OCI-LY7 (cell line): ENCODE results near the gene NAALAD2. TPM values are rescaled to one million over a fixed set of nuclear protein-coding genes. Genes with fewer than 3 reads are reported as not detected.
A peak's percentile ranks its signal among the peaks of the same experiment; 100 is the strongest.

Source experiments
- BruUV-seq: library from RNA; stranded (reverse); fragments of 400-500 nt; replicated peaks from 2 replicates; lab custom pipeline; 2021; lab: Mats Ljungman, UMichigan
- CTCF ChIA-PET: fragments of 300-600 bp; sonication (Branson Sonifier 250); formaldehyde crosslinking; loops from one replicate; lab custom pipeline; 2022; ENCODE audit warnings: antibody characterized with exemption; ENCODE audit not compliant: unreplicated experiment; lab: Charles Lee
- POLR2A ChIA-PET: fragments of 300-600 bp; sonication (Branson Sonifier 250); formaldehyde crosslinking; loops from one replicate; lab custom pipeline; 2022; ENCODE audit warnings: antibody characterized with exemption; lab: Charles Lee
- DNase-seq: peaks from one replicate; pipeline ENCODE4 v3.0.0-alpha.2; 2015; ENCODE audit warnings: low spot score
- H2AFZ ChIP-seq: fragments of 200-600 bp; sonication (generic), shearing (Covaris generic); 2 replicates; pipeline ENCODE4 v1.6.1; 2014; ENCODE audit warnings: mild to moderate bottlenecking, antibody characterized with exemption, low read length, moderate library complexity
- H3K27ac ChIP-seq: fragments of 200-600 bp; sonication (generic); 2 replicates; pipeline ENCODE4 v1.5.1; 2014; ENCODE audit warnings: mixed run types, low read depth, mild to moderate bottlenecking, moderate library complexity, low read length, inconsistent platforms; ENCODE audit not compliant: poor library complexity, severe bottlenecking
- H3K36me3 ChIP-seq: fragments of 200-600 bp; sonication (generic); 2 replicates; pipeline ENCODE4 v1.6.1; 2014; ENCODE audit warnings: mild to moderate bottlenecking, antibody characterized with exemption, low read length, moderate library complexity, mixed read lengths; ENCODE audit not compliant: insufficient read depth
- H3K4me1 ChIP-seq: fragments of 200-600 bp; sonication (generic); 2 replicates; pipeline ENCODE4 v1.5.1; 2014; ENCODE audit warnings: mild to moderate bottlenecking, low read length; ENCODE audit not compliant: insufficient read depth, poor library complexity, severe bottlenecking
- H3K4me2 ChIP-seq: fragments of 200-600 bp; sonication (generic); 2 replicates; pipeline ENCODE4 v1.6.1; 2014; ENCODE audit warnings: mild to moderate bottlenecking, low read length
- H3K4me3 ChIP-seq: fragments of 200-600 bp; sonication (generic); 2 replicates; pipeline ENCODE4 v1.5.1; 2014; ENCODE audit warnings: mild to moderate bottlenecking, low read depth, low read length; ENCODE audit not compliant: poor library complexity, severe bottlenecking
- H3K79me2 ChIP-seq: fragments of 200-600 bp; sonication (generic); 2 replicates; pipeline ENCODE4 v1.6.1; 2016; ENCODE audit warnings: low read depth, mild to moderate bottlenecking, low read length, moderate library complexity, mixed read lengths; ENCODE audit not compliant: insufficient read depth
- H3K9me2 ChIP-seq: fragments of 200-600 bp; sonication (generic); 2 replicates; pipeline ENCODE4 v1.6.1; 2016; ENCODE audit warnings: mild to moderate bottlenecking, low read length, mixed read lengths; ENCODE audit not compliant: insufficient read depth
- H3K9me3 ChIP-seq: fragments of 200-600 bp; sonication (generic); 2 replicates; pipeline ENCODE4 v1.6.1; 2014; ENCODE audit warnings: mild to moderate bottlenecking, mixed run types, low read length, mixed read lengths
- H4K20me1 ChIP-seq: fragments of 200-600 bp; sonication (generic); 2 replicates; pipeline ENCODE4 v1.6.1; 2014; ENCODE audit warnings: mild to moderate bottlenecking, antibody characterized with exemption, low read length, moderate library complexity, mixed read lengths; ENCODE audit not compliant: insufficient read depth
- EZH2phosphoT487 ChIP-seq: fragments of 200-600 bp; sonication (generic); IDR thresholded peaks from 2 replicates; pipeline ENCODE4 v1.6.1; 2018; ENCODE audit warnings: low read depth, borderline replicate concordance, mild to moderate bottlenecking, mixed run types, antibody characterized with exemption, low read length, moderate library complexity, mixed read lengths
- intact Hi-C: fragments of 100-400 bp; cut with micrococcal nuclease; formaldehyde crosslinking; loops from one replicate; pipeline ENCODE4 v1.10.0; 2022; ENCODE audit not compliant: unreplicated experiment
- total RNA-seq, 2 experiments: library from RNA; depleted of rRNA in 1 of 2; stranded (reverse); fragments of >200 nt in 1 of 2; shearing (Covaris generic) in 1 of 2; gene quantifications; 2 replicates each; pipeline ENCODE4 v1.2.3, GENCODE V29; 2014 to 2022
- TF ChIP-seq, protein P1 (sequence below): fragments of 200-600 bp; sonication (generic); conservative IDR thresholded peaks from 2 replicates; pipeline ENCODE4 v1.5.1; 2014; ENCODE audit warnings: mild to moderate bottlenecking, antibody characterized with exemption, low read length, moderate library complexity, mixed read lengths

The NAALAD2 gene
- total RNA-seq, 2 experiments from 2014 or later: not detected

DNA sequence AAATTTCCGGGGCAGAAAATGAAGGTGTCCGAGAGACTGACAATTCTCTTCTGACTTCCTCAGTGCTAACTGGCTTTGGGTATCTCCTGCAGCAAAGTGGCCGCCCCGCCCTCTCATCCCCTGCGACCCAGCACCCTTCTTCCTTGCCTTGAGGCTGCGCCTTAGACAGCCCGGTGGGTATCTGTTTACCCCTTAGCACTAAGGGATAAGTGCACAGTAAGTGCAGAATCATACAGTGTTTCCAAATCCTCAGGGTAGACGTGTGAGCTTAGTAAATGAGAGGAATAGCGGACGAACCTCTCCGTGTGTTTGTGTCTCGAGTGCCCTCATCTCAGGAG is 88.8 kb downstream of the NAALAD2 start:
- H3K4me3 ChIP-seq: peak overlapping the region; percentile 81

DNA sequence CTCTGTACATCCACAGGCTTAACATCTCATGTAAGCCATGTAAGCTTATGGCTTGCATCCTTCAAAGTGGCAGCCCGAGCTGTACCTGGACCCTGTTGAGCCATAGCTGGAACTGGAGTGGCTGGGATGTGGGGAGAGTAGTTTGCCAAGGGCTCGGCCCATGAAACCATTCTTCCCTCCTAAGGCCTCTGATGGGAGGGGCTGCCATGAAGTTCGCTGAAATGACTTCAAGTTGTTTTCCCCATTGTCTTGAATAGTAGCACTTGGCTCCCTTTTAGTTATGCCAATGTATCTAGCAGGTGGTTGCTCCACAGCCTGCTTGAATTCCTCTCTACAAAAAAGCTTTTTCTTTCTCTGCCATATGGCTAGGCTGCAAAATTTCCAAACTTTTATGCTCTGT is 93.6 kb downstream of the NAALAD2 start:
- no peak overlapping the region for H3K4me3 ChIP-seq
- H3K4me1 ChIP-seq: peaks cover 13% of the 10 kb centered on the region
- no peaks in the 10 kb centered on the region for H3K9me2 ChIP-seq
- TF ChIP-seq, protein P1, sequence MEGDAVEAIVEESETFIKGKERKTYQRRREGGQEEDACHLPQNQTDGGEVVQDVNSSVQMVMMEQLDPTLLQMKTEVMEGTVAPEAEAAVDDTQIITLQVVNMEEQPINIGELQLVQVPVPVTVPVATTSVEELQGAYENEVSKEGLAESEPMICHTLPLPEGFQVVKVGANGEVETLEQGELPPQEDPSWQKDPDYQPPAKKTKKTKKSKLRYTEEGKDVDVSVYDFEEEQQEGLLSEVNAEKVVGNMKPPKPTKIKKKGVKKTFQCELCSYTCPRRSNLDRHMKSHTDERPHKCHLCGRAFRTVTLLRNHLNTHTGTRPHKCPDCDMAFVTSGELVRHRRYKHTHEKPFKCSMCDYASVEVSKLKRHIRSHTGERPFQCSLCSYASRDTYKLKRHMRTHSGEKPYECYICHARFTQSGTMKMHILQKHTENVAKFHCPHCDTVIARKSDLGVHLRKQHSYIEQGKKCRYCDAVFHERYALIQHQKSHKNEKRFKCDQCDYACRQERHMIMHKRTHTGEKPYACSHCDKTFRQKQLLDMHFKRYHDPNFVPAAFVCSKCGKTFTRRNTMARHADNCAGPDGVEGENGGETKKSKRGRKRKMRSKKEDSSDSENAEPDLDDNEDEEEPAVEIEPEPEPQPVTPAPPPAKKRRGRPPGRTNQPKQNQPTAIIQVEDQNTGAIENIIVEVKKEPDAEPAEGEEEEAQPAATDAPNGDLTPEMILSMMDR: no peak
- TF ChIP-seq EZH2phosphoT487: no peak
- no peaks in the 10 kb centered on the region for H3K36me3 ChIP-seq
- no peak for DNase-seq
- H3K27ac ChIP-seq: no peak overlapping the region
- no peak overlapping the region for H3K4me2 ChIP-seq
- intact Hi-C loops: no loop called here
- no TSS peak for BruUV-seq
- no peaks in the 10 kb centered on the region for H3K9me3 ChIP-seq
- no peaks in the 10 kb centered on the region; the same call in 1 of the 2 replicates for H3K79me2 ChIP-seq
- no peaks in the 10 kb centered on the region for H4K20me1 ChIP-seq
- no peak overlapping the region for H2AFZ ChIP-seq
- CTCF ChIA-PET: no interaction called here
- POLR2A ChIA-PET: interaction anchor here (1.0 kb wide), 1 partner anchor 32 kb away, joined by 3 read pairs; no protein-coding TSS in a partner anchor

More for the DNA sequence above, 88.8 kb downstream of the NAALAD2 start:
- ChIA-PET POLR2A (interaction anchor here (0.8 to 1.7 kb wide), 2 partner anchors 27 to 32 kb away, joined by 3 to 4 read pairs; no protein-coding TSS in a partner anchor), CTCF (interaction anchor here (1.5 kb wide), 1 partner anchor 18 kb away, joined by 4 read pairs; no protein-coding TSS in a partner anchor)
- no peak for DNase-seq
- H3K27ac ChIP-seq: peak overlapping the region; percentile 78
- H3K4me1 ChIP-seq: peaks cover 41% of the 10 kb centered on the region
- BruUV-seq: TSS peak; percentile 91
- peaks cover 33% of the 10 kb centered on the region for H3K36me3 ChIP-seq
- intact Hi-C loops: no loop called here
- H3K79me2 ChIP-seq: peaks cover 48% of the 10 kb centered on the region
- H3K9me2 ChIP-seq: no peaks in the 10 kb centered on the region
- no peaks in the 10 kb centered on the region for H3K9me3 ChIP-seq
- no peak for TF ChIP-seq EZH2phosphoT487
- TF ChIP-seq, protein P1: no peak
- peaks cover 34% of the 10 kb centered on the region for H4K20me1 ChIP-seq
- peak overlapping the region; percentile 98 for H2AFZ ChIP-seq
- H3K4me2 ChIP-seq: peak overlapping the region; percentile 83

GRCh38 chr11:90229791-90230190 is 95.3 kb downstream of the NAALAD2 start:
- H3K9me3 ChIP-seq: no peaks in the 10 kb centered on the region
- no peak overlapping the region for H3K4me2 ChIP-seq
- no peaks in the 10 kb centered on the region for H3K79me2 ChIP-seq
- TF ChIP-seq EZH2phosphoT487: no peak
- TF ChIP-seq, protein P1: no peak
- no peak overlapping the region for H3K4me3 ChIP-seq
- H3K4me1 ChIP-seq: no peaks in the 10 kb centered on the region
- intact Hi-C loops: no loop called here
- ChIA-PET CTCF (no interaction called here), POLR2A (no interaction called here)
- no peak overlapping the region for H2AFZ ChIP-seq
- no peaks in the 10 kb centered on the region for H3K9me2 ChIP-seq
- H4K20me1 ChIP-seq: no peaks in the 10 kb centered on the region
- H3K27ac ChIP-seq: no peak overlapping the region
- no TSS peak for BruUV-seq
- H3K36me3 ChIP-seq: no peaks in the 10 kb centered on the region
- DNase-seq: no peak
